SJCRH30 (cell line): Measurements from ENCODE around the gene ATP13A4. TPM values are rescaled to one million over a fixed set of nuclear protein-coding genes. Genes with fewer than 3 reads are reported as not detected.

Experiments used
- DNase-seq, 2 experiments: peaks; one replicate each; pipeline ENCODE4 v3.0.0-alpha.2; 2015 to 2020
- H3K27ac ChIP-seq: fragments of 250-450 bp; sonication (Bioruptor Pico); 2 replicates; pipeline ENCODE4 v1.5.1; 2020; ENCODE audit warnings: mild to moderate bottlenecking, moderate library complexity
- H3K27me3 ChIP-seq: fragments of 250-450 bp; sonication (Bioruptor Pico); 2 replicates; pipeline ENCODE4 v1.5.1; 2020; ENCODE audit warnings: mild to moderate bottlenecking, moderate library complexity
- H3K36me3 ChIP-seq: fragments of 250-450 bp; sonication (Bioruptor Pico); 2 replicates; pipeline ENCODE4 v1.5.1; 2020; ENCODE audit warnings: mild to moderate bottlenecking, moderate library complexity
- H3K4me1 ChIP-seq: fragments of 250-450 bp; sonication (Bioruptor Pico); 2 replicates; pipeline ENCODE4 v1.5.1; 2020; ENCODE audit warnings: mild to moderate bottlenecking, moderate library complexity
- H3K4me3 ChIP-seq: fragments of 250-450 bp; sonication (Bioruptor Pico); 2 replicates; pipeline ENCODE4 v1.5.1; 2020; ENCODE audit warnings: mild to moderate bottlenecking, moderate library complexity
- H3K9me3 ChIP-seq: fragments of 250-450 bp; sonication (Bioruptor Pico); replicated peaks from 2 replicates; pipeline ENCODE4 v1.5.1; 2020; ENCODE audit warnings: mild to moderate bottlenecking, moderate library complexity
- total RNA-seq: library from RNA; depleted of rRNA; stranded (reverse); fragments of >200 nt; shearing (Covaris generic); gene quantifications from 2 replicates; pipeline ENCODE4 v1.2.3, GENCODE V29; 2014

ATP13A4 gene
- total RNA-seq, 1 experiment from 2014 or later: 0.49 TPM

- Histone ChIP-seq H3K4me1 (no peaks in the 10 kb centered on the region), H3K9me3 (no peaks in the 10 kb centered on the region), H3K27me3 (no peaks in the 10 kb centered on the region), H3K4me3 (no peak overlapping the region), H3K27ac (no peak overlapping the region), H3K36me3 (no peaks in the 10 kb centered on the region)
- DNase-seq: no peak
Measured at GRCh38 chr3:193496658-193497057, 58.0 kb downstream of the ATP13A4 start.

- no peak overlapping the region for H3K4me3 ChIP-seq
- DNase-seq: no peak
- H3K27me3 ChIP-seq: no peaks in the 10 kb centered on the region
- no peaks in the 10 kb centered on the region for H3K36me3 ChIP-seq
- no peaks in the 10 kb centered on the region for H3K4me1 ChIP-seq
- no peaks in the 10 kb centered on the region for H3K9me3 ChIP-seq
- no peak overlapping the region for H3K27ac ChIP-seq
Measured at GRCh38 chr3:193491026-193491425, 63.7 kb downstream of the ATP13A4 start.

DNA sequence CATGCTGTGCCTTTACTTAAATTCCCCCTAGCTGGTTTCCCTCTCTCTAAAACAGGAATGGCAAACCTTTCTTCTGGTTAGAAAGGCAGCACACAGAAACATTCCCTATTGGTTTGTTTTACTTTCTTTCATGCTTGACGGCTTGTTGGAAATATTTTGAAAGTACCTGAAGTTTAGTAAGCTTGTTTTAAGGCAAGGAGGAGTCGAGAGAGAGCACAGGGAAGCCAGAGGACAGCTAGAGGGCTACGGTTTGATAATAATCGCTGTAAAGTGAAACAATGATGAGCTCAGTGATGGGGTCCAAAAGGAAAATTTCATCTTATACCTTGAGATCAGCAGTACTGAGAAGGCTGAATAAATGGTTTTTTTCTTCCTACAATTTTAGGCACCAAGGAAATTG lies 64.1 kb downstream of the ATP13A4 start:
- Histone ChIP-seq H3K27ac (no peak overlapping the region), H3K4me1 (no peaks in the 10 kb centered on the region), H3K27me3 (no peaks in the 10 kb centered on the region), H3K36me3 (no peaks in the 10 kb centered on the region), H3K9me3 (no peaks in the 10 kb centered on the region), H3K4me3 (no peak overlapping the region)
- no peak for DNase-seq

GRCh38 chr3:193489949-193490348 lies 64.7 kb downstream of the ATP13A4 start:
- Histone ChIP-seq H3K9me3 (no peaks in the 10 kb centered on the region), H3K4me3 (no peak overlapping the region), H3K36me3 (no peaks in the 10 kb centered on the region), H3K27ac (no peak overlapping the region), H3K4me1 (no peaks in the 10 kb centered on the region), H3K27me3 (no peaks in the 10 kb centered on the region)
- DNase-seq: no peak

DNA sequence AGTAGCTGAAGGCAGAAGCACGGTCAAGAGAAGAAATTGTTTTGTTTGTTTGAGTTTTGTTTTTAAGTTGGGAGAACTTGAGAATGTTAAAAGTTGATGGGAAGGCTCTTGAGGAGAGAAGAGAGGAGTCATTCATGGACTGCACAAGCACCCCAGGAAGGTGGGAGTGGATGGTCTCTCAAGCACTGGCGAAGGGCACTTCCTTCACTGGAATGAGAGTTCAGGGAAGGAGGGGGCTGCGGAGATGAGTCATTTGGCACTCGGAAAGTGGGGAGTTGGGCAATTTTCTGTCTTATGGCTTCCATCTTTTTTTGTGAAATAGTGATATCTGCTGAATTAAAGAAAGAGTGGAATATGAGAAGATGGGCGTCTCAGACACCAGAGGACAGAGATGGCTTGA lies 66.0 kb downstream of the ATP13A4 start:
- no peak for DNase-seq
- Histone ChIP-seq H3K9me3 (no peaks in the 10 kb centered on the region), H3K4me1 (no peaks in the 10 kb centered on the region), H3K27me3 (no peaks in the 10 kb centered on the region), H3K4me3 (no peak overlapping the region), H3K27ac (no peak overlapping the region), H3K36me3 (no peaks in the 10 kb centered on the region)

DNA sequence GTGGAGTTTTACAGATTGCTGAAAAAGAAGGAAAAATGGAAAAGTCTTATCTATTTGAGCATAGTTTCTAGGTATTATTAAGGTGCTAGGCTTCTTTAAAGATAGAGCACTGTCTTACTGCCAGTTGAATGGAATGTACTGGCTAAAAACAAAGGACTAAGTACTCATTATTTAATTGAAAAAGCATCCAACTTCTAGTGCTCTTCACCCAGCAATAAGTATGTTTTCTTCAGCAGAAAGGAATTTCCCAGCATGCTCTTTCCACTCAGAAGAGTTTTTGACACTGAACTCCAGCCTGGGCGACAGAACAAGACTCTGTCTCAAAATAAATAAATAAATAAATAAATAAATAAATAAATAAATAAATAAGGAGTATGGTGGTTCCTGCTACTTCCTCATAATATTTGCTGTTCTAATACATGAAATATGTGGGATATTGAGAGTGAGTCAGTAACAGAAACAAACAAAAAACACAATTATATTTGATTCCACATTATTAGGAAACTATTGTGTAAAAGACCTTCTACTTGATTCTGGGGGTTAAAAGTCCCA lies 70.6 kb downstream of the ATP13A4 start:
- Histone ChIP-seq H3K27ac (no peak overlapping the region), H3K27me3 (no peaks in the 10 kb centered on the region), H3K36me3 (no peaks in the 10 kb centered on the region), H3K9me3 (no peaks in the 10 kb centered on the region; the same call in none of the 2 replicates), H3K4me3 (no peak overlapping the region), H3K4me1 (no peaks in the 10 kb centered on the region)
- DNase-seq: no peak

DNA sequence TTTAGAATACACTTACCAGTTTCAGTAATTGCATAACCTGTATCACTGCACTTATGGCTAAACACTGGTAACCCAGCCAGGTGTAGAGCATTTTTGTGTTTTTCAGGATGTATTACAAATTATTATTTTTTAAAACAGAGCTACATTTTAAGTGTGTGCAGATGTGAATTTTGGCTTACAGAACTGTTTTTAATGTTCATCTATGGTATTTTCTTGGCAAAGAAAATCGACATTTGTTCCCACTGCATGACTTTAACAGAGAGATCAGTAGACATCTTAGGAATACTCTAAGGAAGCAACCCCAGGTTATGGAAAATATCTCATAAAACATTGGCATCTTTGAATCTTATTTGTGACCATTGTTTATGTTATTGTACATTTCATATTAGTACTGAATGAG lies 73.3 kb downstream of the ATP13A4 start:
- Histone ChIP-seq H3K4me3 (no peak overlapping the region), H3K27me3 (no peaks in the 10 kb centered on the region), H3K4me1 (no peaks in the 10 kb centered on the region), H3K36me3 (no peaks in the 10 kb centered on the region), H3K9me3 (no peaks in the 10 kb centered on the region; the same call in none of the 2 replicates), H3K27ac (no peak overlapping the region)
- DNase-seq: no peak

GRCh38 chr3:193474446-193474845 lies 80.2 kb downstream of the ATP13A4 start:
- no peaks in the 10 kb centered on the region; the same call in 1 of the 2 replicates for H3K9me3 ChIP-seq
- no peaks in the 10 kb centered on the region for H3K4me1 ChIP-seq
- no peak overlapping the region for H3K27ac ChIP-seq
- H3K36me3 ChIP-seq: no peaks in the 10 kb centered on the region
- DNase-seq: no peak
- no peaks in the 10 kb centered on the region for H3K27me3 ChIP-seq
- no peak overlapping the region for H3K4me3 ChIP-seq

GRCh38 chr3:193470710-193471109 lies 84.0 kb downstream of the ATP13A4 start:
- no peak overlapping the region for H3K27ac ChIP-seq
- H3K4me1 ChIP-seq: no peaks in the 10 kb centered on the region
- no peaks in the 10 kb centered on the region for H3K27me3 ChIP-seq
- no peak overlapping the region for H3K4me3 ChIP-seq
- no peaks in the 10 kb centered on the region for H3K36me3 ChIP-seq
- H3K9me3 ChIP-seq: no peaks in the 10 kb centered on the region
- DNase-seq: no peak

DNA sequence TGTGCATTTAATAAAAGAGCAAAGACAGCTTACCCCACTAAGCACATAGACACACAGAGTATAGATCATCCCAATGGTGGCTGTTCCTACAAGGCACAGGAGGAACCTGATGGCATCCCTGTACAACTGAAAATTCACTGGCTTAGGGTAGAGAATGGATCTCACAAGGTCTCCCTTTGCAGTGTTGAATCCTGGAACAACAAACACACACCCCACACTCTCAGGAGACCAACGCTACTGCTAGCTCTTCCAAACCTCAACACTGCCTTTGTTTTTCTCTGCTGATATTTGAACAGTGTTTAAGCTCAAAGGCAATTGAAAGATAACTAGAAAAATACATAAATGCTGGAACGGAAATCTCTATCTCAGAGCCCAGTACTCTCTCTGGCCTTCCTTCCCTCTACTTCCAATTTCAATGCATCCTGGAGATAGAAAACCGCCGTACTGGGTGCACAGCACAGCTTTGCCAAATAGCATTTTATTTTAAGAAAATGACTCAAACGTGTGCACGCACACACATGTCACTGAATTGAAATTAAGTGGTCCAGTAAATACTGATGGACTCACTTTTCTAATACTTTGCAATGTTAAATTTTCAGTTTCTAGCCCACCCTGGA lies 88.6 kb downstream of the ATP13A4 start:
- DNase-seq: no peak
- Histone ChIP-seq H3K4me3 (no peak overlapping the region), H3K9me3 (no peaks in the 10 kb centered on the region), H3K36me3 (no peaks in the 10 kb centered on the region), H3K27ac (no peak overlapping the region), H3K4me1 (no peaks in the 10 kb centered on the region), H3K27me3 (no peaks in the 10 kb centered on the region)

DNA sequence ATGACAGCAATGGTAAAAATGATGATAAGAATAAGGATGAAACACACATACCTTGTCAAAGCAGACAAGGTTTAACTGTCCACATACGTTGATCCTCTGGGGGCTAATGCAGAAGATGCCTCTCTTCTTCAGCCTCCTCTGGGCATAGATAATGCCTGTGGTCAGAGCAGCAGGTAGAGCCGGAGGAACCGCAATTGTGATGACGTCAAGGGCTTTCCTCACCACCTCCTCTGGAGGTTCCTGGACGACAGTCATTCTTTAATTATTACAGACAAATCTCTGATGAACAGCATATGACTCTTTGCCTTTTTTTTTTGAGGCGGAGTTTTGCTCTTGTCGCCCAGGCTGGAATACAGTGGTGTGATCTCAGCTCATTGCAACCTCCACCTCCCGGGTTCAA lies 89.8 kb downstream of the ATP13A4 start:
- no peak overlapping the region for H3K4me3 ChIP-seq
- DNase-seq: no peak
- H3K9me3 ChIP-seq: no peaks in the 10 kb centered on the region
- H3K27ac ChIP-seq: no peak overlapping the region
- H3K4me1 ChIP-seq: no peaks in the 10 kb centered on the region
- no peaks in the 10 kb centered on the region for H3K36me3 ChIP-seq
- H3K27me3 ChIP-seq: no peaks in the 10 kb centered on the region

DNA sequence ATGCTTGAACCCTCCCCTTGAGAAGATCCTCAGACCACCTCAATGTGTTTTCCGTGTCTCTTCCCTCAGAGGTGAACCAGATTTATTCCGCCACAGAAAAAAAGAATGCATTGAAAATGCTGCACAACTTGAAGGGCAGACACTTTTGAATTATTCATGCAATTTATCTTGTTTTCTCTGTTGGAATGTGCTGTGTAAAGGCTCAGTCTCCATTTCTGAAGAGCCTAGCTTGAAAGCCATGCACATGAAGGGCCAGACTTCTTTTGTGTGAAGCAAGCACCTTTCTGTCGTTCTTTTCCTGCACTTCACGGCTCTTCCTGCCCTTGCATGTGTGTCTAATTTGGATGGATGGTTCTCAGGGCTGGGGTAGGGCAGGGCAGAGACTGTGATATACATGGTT lies 97.2 kb downstream of the ATP13A4 start:
- no peaks in the 10 kb centered on the region for H3K27me3 ChIP-seq
- no peaks in the 10 kb centered on the region for H3K4me1 ChIP-seq
- no peak overlapping the region for H3K4me3 ChIP-seq
- H3K36me3 ChIP-seq: no peaks in the 10 kb centered on the region
- H3K9me3 ChIP-seq: no peaks in the 10 kb centered on the region
- DNase-seq: no peak
- no peak overlapping the region for H3K27ac ChIP-seq

DNA sequence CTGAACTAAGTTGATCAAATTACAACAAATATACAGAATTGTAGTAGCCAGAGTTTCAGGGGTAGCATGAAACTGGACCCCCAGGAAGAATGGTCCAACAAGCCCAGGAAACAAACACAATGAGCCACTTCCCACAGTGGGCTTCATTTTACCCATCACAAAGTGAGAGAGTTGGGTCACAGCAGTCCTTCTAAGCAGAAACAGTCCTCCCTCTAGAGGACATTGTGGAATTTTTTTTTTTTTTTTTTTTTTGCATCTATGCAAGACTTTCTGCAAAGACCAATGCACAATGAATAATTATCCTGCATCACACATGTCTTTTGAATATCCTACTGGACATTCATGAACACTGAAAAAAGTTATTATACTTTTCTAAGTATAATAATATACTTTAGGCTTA lies 102.4 kb downstream of the ATP13A4 start:
- Histone ChIP-seq H3K9me3 (no peaks in the 10 kb centered on the region), H3K36me3 (no peaks in the 10 kb centered on the region), H3K27me3 (no peaks in the 10 kb centered on the region), H3K4me1 (no peaks in the 10 kb centered on the region; the same call in 1 of the 2 replicates), H3K4me3 (no peak overlapping the region), H3K27ac (no peak overlapping the region)
- DNase-seq: peak in 1 of 2 experiments; percentile 49

GRCh38 chr3:193451902-193452301 lies 102.8 kb downstream of the ATP13A4 start:
- H3K36me3 ChIP-seq: no peaks in the 10 kb centered on the region
- no peaks in the 10 kb centered on the region for H3K27me3 ChIP-seq
- H3K4me1 ChIP-seq: no peaks in the 10 kb centered on the region; the same call in 1 of the 2 replicates
- DNase-seq: no peak
- no peak overlapping the region for H3K4me3 ChIP-seq
- no peaks in the 10 kb centered on the region for H3K9me3 ChIP-seq
- no peak overlapping the region for H3K27ac ChIP-seq

DNA sequence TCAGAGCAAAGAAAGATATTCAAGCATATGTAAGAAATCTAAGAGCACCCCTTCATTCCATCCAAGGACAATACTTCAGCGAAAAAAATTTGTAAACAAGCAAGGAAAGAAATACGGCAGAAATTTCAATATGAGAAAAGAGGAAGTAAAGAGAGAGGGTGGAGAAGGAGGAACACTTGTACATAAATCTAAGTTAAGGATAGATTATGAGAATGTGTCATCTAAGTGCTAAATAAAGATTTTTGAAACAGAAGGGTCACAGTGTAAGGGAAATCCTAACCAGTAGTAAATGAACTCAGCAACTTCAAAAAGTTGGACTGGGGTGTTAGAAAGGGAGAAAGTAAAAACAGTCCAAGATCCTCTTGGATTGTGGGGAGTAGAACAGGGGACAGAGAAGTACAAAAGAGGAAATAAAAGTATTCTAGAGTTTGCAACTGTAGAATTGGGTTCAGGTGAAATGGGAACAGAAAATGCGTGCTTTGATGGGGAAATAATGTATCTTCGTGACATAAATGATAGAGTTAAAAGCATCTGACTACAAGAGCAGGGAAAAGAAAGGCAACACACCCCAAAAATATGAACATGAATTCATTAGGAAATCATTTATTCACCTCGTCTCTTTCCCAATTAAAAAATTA lies 107.6 kb downstream of the ATP13A4 start:
- Histone ChIP-seq H3K27ac (no peak overlapping the region), H3K9me3 (no peaks in the 10 kb centered on the region), H3K4me3 (no peak overlapping the region), H3K27me3 (no peaks in the 10 kb centered on the region), H3K36me3 (no peaks in the 10 kb centered on the region), H3K4me1 (no peaks in the 10 kb centered on the region; the same call in none of the 2 replicates)
- DNase-seq: no peak

- Histone ChIP-seq H3K36me3 (no peaks in the 10 kb centered on the region), H3K4me1 (no peaks in the 10 kb centered on the region; the same call in 1 of the 2 replicates), H3K9me3 (no peaks in the 10 kb centered on the region), H3K27me3 (no peaks in the 10 kb centered on the region), H3K27ac (no peak overlapping the region), H3K4me3 (no peak overlapping the region)
- no peak for DNase-seq
Measured at GRCh38 chr3:193439423-193439822, 115.3 kb downstream of the ATP13A4 start.
